GM13977 (cell line): ENCODE measurements around the gene RAB36.

Source experiments
- DNase-seq: peaks from one replicate; pipeline ENCODE4 v3.0.0; 2012; ENCODE audit warnings: low spot score
- in situ Hi-C: fragments of 300-500 bp; cut with MboI; formaldehyde crosslinking; loops from one replicate; pipeline ENCODE4 v1.12.0; 2022; ENCODE audit warnings: low sequenced_read_pairs, low pct_unique_long_range_greater_than_20kb, mixed read lengths, inconsistent platforms; ENCODE audit not compliant: unreplicated experiment
- TF ChIP-seq, protein P1 (sequence below): IDR thresholded peaks from 2 replicates; pipeline ENCODE4 v1.5.1; 2012; ENCODE audit warnings: mild to moderate bottlenecking, control low read depth; ENCODE audit not compliant: insufficient read depth; ENCODE audit errors: extremely low read depth, missing control alignments

RAB36 gene

DNA sequence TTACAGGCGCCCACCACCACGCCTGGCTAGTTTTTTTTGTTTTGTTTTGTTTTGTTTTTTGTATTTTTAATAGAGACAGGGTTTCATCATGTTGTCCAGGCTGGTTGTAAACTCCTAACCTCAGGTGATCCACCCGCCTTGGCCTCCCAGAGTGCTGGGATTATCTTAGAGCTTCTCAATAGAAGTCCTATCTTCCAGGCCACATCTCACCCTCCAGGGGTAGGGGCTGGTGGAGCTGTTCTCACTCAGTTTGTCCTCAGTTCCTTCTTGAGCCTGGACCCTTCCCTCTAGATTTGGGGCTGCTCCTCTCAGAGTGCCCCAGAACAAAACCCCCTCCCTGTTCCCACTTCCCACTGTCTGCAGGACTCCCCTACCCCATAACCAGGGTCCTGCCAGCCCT lies 66.3 kb downstream of the RAB36 start:
- TF ChIP-seq, protein P1, sequence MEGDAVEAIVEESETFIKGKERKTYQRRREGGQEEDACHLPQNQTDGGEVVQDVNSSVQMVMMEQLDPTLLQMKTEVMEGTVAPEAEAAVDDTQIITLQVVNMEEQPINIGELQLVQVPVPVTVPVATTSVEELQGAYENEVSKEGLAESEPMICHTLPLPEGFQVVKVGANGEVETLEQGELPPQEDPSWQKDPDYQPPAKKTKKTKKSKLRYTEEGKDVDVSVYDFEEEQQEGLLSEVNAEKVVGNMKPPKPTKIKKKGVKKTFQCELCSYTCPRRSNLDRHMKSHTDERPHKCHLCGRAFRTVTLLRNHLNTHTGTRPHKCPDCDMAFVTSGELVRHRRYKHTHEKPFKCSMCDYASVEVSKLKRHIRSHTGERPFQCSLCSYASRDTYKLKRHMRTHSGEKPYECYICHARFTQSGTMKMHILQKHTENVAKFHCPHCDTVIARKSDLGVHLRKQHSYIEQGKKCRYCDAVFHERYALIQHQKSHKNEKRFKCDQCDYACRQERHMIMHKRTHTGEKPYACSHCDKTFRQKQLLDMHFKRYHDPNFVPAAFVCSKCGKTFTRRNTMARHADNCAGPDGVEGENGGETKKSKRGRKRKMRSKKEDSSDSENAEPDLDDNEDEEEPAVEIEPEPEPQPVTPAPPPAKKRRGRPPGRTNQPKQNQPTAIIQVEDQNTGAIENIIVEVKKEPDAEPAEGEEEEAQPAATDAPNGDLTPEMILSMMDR, result no peak
- no peak for DNase-seq
- in situ Hi-C loops, result no loop called here

DNA sequence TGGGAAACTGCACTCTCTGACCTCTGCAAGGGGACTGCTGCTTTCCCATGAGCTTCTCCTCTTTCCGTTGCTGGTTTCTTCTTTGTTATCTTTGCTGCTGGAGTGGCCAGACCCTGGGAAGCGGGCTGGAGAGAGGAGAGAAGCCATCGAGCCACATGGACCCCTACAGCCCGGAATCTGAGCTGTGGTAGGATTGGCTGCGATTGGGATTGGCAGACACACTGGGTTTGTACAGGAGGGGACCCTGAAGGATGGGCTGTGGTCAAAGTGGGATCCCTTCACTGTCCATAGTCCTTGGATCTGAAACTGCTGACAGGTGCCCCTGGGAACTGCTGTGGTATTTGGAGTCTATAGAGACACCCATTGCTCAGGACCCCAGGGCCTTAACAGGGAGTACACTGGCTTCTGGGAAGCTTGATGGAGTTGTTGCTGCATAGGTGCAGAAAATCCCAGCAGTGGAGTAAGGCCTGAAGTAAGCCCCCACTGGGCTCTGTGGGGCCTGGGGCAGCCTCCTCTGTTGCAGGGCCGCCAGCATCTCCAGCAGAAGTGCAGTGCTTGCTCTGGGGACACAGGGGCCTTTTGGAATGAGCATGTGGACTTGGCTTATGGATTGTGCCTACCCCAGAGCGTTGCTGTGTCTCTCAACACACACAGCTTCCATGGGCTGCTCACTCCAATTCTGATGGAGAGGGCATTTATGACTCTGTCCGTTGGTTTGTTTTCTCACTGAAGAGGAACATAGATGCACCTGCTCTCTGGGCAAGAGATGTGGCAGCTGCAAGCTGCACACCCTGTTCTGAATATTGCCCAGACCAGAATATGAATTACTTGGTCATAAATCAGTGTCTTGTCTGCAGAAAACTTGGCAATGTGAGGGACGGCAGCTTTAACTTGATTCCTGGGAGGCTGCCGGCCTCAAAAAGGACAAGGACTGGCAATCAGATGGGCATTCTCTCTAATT lies 67.1 kb downstream of the RAB36 start:
- no peak for DNase-seq
- TF ChIP-seq, protein P1, result no peak
- in situ Hi-C loops, result no loop called here

DNA sequence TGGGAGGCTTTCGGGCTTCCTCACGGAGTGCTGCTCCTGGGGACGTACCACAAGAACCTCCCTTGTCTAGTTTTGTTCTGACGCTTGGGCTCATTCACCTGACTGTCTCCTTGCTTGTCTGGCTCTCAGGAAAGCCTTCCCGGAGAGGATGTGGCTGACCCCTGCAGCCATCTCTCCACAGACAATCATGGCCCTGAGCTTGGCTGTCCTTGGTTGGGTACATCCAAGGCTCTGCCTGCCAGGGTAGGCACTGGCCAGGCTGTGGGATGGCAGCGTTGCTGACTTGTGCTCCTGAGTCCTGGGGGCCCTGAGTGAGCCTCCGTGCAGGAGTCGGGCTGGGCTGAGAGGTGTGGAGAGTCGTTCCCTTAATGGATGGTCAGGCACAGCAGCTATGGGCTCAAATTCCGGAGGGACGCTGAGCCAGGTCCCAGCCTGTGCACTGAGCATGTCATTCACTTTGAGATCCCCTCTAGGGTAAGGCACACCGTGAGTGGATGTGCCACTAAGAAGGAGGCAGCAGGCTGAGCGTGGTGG lies 67.8 kb downstream of the RAB36 start:
- in situ Hi-C loops, result no loop called here
- TF ChIP-seq, protein P1, result no peak
- DNase-seq, result no peak

DNA sequence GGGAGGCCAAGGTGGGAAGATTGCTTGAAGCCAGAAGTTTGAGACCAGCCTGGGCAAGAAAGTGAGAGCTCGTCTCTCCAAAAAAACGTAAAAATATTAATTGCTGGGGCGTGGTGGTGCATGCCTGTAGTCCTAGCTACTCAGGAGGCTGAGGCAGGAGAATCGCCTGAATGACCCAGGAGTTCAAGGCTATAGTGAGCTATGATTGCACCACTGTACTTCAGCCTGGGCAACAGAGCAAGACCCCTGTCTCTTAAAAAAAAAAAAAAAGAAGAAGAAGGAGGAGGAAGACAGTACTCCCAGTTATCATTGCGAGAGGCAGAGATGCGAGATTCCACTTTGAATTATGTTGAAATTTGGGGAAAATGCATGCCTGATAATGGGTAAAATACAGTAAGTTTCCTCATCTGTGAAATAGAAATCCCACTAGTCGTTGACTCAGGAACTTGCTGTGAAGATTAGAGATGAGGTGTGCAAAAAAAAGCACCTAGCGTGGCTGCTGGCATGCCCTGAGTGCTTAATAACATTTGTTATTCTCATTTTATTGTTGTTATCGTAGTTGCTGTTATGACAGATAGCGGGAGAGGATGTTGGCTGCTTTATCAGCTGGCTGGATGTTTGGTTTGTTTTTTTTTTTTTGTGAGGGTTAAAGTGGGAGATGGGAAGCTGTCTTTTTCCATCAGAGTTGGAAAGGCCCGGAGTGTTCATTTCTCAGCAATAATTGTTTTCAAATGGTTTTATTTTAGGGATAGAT lies 68.5 kb downstream of the RAB36 start:
- no peak for DNase-seq
- in situ Hi-C loops, result no loop called here
- TF ChIP-seq, protein P1, result no peak
